OCI-LY3 (cell line): Measurements from ENCODE around the gene SMIM22.

Experiments used
- EZH2phosphoT487 ChIP-seq: fragments of 200-600 bp; shearing (Covaris generic); IDR thresholded peaks from 2 replicates; pipeline ENCODE4 v1.6.1; 2018; ENCODE audit warnings: antibody characterized with exemption, mixed run types, low read depth
- TF ChIP-seq, protein P1 (sequence below): fragments of 200-600, 300-600 bp; sonication (generic); IDR thresholded peaks from 2 replicates; pipeline ENCODE4 v1.5.1; 2014; ENCODE audit warnings: antibody characterized with exemption, low read length, low read depth

GRCh38 chr16:4836727-4837126 is 41.6 kb downstream of the SMIM22 start:
- TF ChIP-seq, protein P1, sequence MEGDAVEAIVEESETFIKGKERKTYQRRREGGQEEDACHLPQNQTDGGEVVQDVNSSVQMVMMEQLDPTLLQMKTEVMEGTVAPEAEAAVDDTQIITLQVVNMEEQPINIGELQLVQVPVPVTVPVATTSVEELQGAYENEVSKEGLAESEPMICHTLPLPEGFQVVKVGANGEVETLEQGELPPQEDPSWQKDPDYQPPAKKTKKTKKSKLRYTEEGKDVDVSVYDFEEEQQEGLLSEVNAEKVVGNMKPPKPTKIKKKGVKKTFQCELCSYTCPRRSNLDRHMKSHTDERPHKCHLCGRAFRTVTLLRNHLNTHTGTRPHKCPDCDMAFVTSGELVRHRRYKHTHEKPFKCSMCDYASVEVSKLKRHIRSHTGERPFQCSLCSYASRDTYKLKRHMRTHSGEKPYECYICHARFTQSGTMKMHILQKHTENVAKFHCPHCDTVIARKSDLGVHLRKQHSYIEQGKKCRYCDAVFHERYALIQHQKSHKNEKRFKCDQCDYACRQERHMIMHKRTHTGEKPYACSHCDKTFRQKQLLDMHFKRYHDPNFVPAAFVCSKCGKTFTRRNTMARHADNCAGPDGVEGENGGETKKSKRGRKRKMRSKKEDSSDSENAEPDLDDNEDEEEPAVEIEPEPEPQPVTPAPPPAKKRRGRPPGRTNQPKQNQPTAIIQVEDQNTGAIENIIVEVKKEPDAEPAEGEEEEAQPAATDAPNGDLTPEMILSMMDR = no peak
- TF ChIP-seq EZH2phosphoT487 = no peak
